Mucosa of gallbladder (tissue), 1 donor: ENCODE data around the gene ALDH3A2. TPM values are rescaled to one million over a fixed set of nuclear protein-coding genes. Genes with fewer than 3 reads are reported as not detected.
"Not testable (repeated sequence)": the region's sequence is repeated elsewhere in the genome, so short reads cannot be mapped to it uniquely, and the experiment has no call there.

Experiments used
- DNase-seq: peaks from one replicate; pipeline ENCODE4 v3.0.0-alpha.2; 2020; ENCODE audit warnings: low spot score
- total RNA-seq: library from RNA; stranded (reverse); gene quantifications from one replicate; pipeline ENCODE4 v1.2.1, GENCODE V29; 2021
- donor health status: DM: no; HTN: no; CAD: no.

Gene ALDH3A2
- total RNA-seq, 1 donor from 2014 or later = 373 TPM

GRCh38 chr17:19678581-19679453, 30.3 kb downstream of the ALDH3A2 start:
- DNase-seq = no peak

GRCh38 chr17:19683117-19683516, 34.6 kb downstream of the ALDH3A2 start:
- DNase-seq = no peak

GRCh38 chr17:19684909-19685580, 36.5 kb downstream of the ALDH3A2 start:
- DNase-seq = not testable (repeated sequence)

GRCh38 chr17:19686400-19687090, 38.0 kb downstream of the ALDH3A2 start:
- no peak for DNase-seq

- DNase-seq = no peak
Observed at GRCh38 chr17:19702217-19702641, 53.7 kb downstream of the ALDH3A2 start.

- no peak for DNase-seq
Observed at GRCh38 chr17:19703106-19703827, 54.7 kb downstream of the ALDH3A2 start.

- no peak for DNase-seq
Observed at GRCh38 chr17:19703828-19704613, 55.5 kb downstream of the ALDH3A2 start.

GRCh38 chr17:19705201-19705600, 56.6 kb downstream of the ALDH3A2 start:
- no peak for DNase-seq

GRCh38 chr17:19705771-19706770, 57.5 kb downstream of the ALDH3A2 start:
- no peak for DNase-seq

- DNase-seq = no peak
Observed at GRCh38 chr17:19706791-19707727, 58.5 kb downstream of the ALDH3A2 start.

- DNase-seq = no peak
Observed at GRCh38 chr17:19707728-19708221, 59.2 kb downstream of the ALDH3A2 start.

GRCh38 chr17:19708431-19709175, 60.1 kb downstream of the ALDH3A2 start:
- DNase-seq = no peak

- no peak for DNase-seq
Observed at GRCh38 chr17:19709841-19710240, 61.3 kb downstream of the ALDH3A2 start.

GRCh38 chr17:19712436-19713004, 64.0 kb downstream of the ALDH3A2 start:
- no peak for DNase-seq

GRCh38 chr17:19713462-19713861, 64.9 kb downstream of the ALDH3A2 start:
- DNase-seq = no peak

- no peak for DNase-seq
Observed at GRCh38 chr17:19713901-19714361, 65.4 kb downstream of the ALDH3A2 start.
